SU-DHL-6 (cell line): Measurements from ENCODE around the gene DPF1.
A peak's percentile ranks its signal among the peaks of the same experiment; 100 is the strongest.
"Not testable (repeated sequence)": the region's sequence is repeated elsewhere in the genome, so short reads cannot be mapped to it uniquely, and the experiment has no call there.

ENCODE experiments used
- H2AFZ ChIP-seq: fragments of 200-600 bp; sonication (generic); 2 replicates; pipeline ENCODE4 v1.6.1; 2014; ENCODE audit warnings: low read depth, mild to moderate bottlenecking, moderate library complexity, mixed read lengths, antibody characterized with exemption, low read length; ENCODE audit not compliant: severe bottlenecking
- H3F3A ChIP-seq: fragments of 200-600 bp; shearing (Covaris generic); 2 replicates; pipeline ENCODE4 v1.6.0; 2016; ENCODE audit warnings: antibody characterized with exemption, mild to moderate bottlenecking; ENCODE audit not compliant: insufficient read depth
- H3K27ac ChIP-seq: fragments of 200-600 bp; sonication (generic); 2 replicates; pipeline ENCODE4 v1.5.1; 2016; ENCODE audit warnings: low read depth, mild to moderate bottlenecking, low read length, moderate library complexity, mixed read lengths
- H3K27me3 ChIP-seq: fragments of 200-600 bp; sonication (generic), shearing (Covaris generic); 2 replicates; pipeline ENCODE4 v1.6.0; 2014; ENCODE audit warnings: mild to moderate bottlenecking, low read length
- H3K36me3 ChIP-seq: fragments of 200-600 bp; sonication (generic); 2 replicates; pipeline ENCODE4 v1.6.1; 2014; ENCODE audit warnings: mild to moderate bottlenecking, low read length, mixed read lengths
- H3K4me2 ChIP-seq: fragments of 300-600, 200-600 bp; shearing (Covaris generic), sonication (generic); 2 replicates; pipeline ENCODE4 v1.6.0; 2014; ENCODE audit warnings: low read length, low read depth, mild to moderate bottlenecking; ENCODE audit not compliant: poor library complexity, severe bottlenecking
- H3K4me3 ChIP-seq: fragments of 200-600 bp; sonication (generic); 2 replicates; pipeline ENCODE4 v1.5.1; 2014; ENCODE audit warnings: antibody characterized with exemption, low read length, mild to moderate bottlenecking, mixed read lengths; ENCODE audit not compliant: insufficient read depth, poor library complexity, severe bottlenecking
- H3K79me2 ChIP-seq: fragments of 200-600 bp; sonication (generic); 2 replicates; pipeline ENCODE4 v1.6.1; 2014; ENCODE audit warnings: mild to moderate bottlenecking, low read length, moderate library complexity; ENCODE audit not compliant: insufficient read depth
- H3K9ac ChIP-seq: fragments of 200-600 bp; sonication (generic); 2 replicates; pipeline ENCODE4 v1.7.0; 2014; ENCODE audit warnings: mild to moderate bottlenecking, low read length
- H3K9me2 ChIP-seq: fragments of 200-600 bp; sonication (generic); replicated peaks from 2 replicates; pipeline ENCODE4 v1.6.1; 2014; ENCODE audit warnings: low read length; ENCODE audit not compliant: insufficient read depth
- H3K9me3 ChIP-seq: fragments of 200-600 bp; sonication (generic); 2 replicates; pipeline ENCODE4 v1.6.1; 2014; ENCODE audit warnings: low read length, mixed read lengths; ENCODE audit not compliant: insufficient read depth
- H4K20me1 ChIP-seq: fragments of 200-600 bp; sonication (generic); 2 replicates; pipeline ENCODE4 v1.6.1; 2014; ENCODE audit warnings: low read depth, mild to moderate bottlenecking, antibody characterized with exemption, low read length, moderate library complexity, mixed read lengths
- CTCF ChIP-seq: fragments of 200-600 bp; sonication (generic); IDR thresholded peaks from one replicate; pipeline ENCODE4 v1.5.1; 2017; ENCODE audit warnings: antibody characterized with exemption, mild to moderate bottlenecking, low read length, moderate library complexity; ENCODE audit not compliant: insufficient read depth, poor library complexity, severe bottlenecking
- EZH2phosphoT487 ChIP-seq: fragments of 200-600 bp; sonication (generic), shearing (Covaris generic); conservative IDR thresholded peaks from 2 replicates; pipeline ENCODE4 v1.6.1; 2018; ENCODE audit warnings: mild to moderate bottlenecking, antibody characterized with exemption, low read length, moderate library complexity, mixed read lengths

Gene DPF1

GRCh38 chr19:38263689-38264485 lies 39.9 kb upstream of the DPF1 start:
- Histone ChIP-seq H3K36me3 (no peaks in the 10 kb centered on the region), H3K9ac (peak overlapping the region; percentile 60), H3K9me2 (no peaks in the 10 kb centered on the region), H3K9me3 (no peaks in the 10 kb centered on the region), H3K4me2 (peak overlapping the region; percentile 87), H4K20me1 (no peaks in the 10 kb centered on the region), H3F3A (peaks cover 14% of the 10 kb centered on the region), H3K27me3 (no peaks in the 10 kb centered on the region), H3K4me3 (peak overlapping the region; percentile 65), H3K27ac (no peak overlapping the region), H3K79me2 (no peaks in the 10 kb centered on the region), H2AFZ (peak overlapping the region; percentile 98)
- TF ChIP-seq CTCF = no peak
- TF ChIP-seq EZH2phosphoT487 = no peak

DNA sequence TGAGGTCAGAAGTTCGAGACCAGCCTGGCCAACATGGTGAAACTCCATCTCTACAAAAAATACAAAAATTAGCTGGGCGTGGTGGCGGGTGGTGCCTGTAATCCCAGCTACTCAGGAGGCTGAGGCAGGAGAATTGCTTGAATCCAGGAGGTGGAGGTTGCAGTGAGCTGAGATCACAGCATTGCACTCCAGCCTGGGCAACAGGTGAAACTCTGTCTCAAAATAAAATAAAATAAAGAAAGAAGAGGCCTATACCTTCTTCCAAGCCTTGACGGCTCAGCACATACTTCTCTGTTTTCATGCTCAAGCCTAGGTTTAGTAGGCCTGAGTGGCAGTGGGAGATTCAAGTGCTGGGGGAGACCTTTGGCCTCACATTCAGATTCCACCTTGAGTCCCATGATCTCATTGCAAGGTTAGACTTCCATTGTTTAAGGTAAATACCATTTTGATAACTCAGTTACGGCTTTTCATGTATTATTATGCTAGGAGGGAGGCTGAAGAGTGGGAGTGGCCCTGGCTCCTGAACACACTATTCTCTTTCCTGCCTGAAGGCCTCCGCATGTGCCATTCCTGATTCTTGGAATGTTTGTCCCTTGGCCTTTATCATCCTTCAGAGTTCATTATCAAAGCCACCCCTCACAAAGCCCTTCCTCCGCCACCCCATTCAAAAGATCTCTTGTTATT lies 38.7 kb upstream of the DPF1 start:
- Histone ChIP-seq H4K20me1 (no peaks in the 10 kb centered on the region), H3K27ac (no peak overlapping the region), H3K79me2 (no peaks in the 10 kb centered on the region), H3K36me3 (no peaks in the 10 kb centered on the region), H3K9me3 (no peaks in the 10 kb centered on the region), H3K9me2 (no peaks in the 10 kb centered on the region), H3K4me2 (no peak overlapping the region), H3K4me3 (no peak overlapping the region), H3F3A (peaks cover 14% of the 10 kb centered on the region), H3K27me3 (no peaks in the 10 kb centered on the region), H3K9ac (no peak overlapping the region), H2AFZ (no peak overlapping the region)
- TF ChIP-seq CTCF = no peak
- TF ChIP-seq EZH2phosphoT487 = no peak

GRCh38 chr19:38261942-38262341 lies 37.9 kb upstream of the DPF1 start:
- H3K4me2 ChIP-seq, H3K9me2 ChIP-seq, H3K79me2 ChIP-seq, H4K20me1 ChIP-seq, H3K9ac ChIP-seq, H3K27me3 ChIP-seq, H2AFZ ChIP-seq, H3K9me3 ChIP-seq, H3K27ac ChIP-seq, H3K36me3 ChIP-seq, H3K4me3 ChIP-seq: not testable (repeated sequence)
- H3F3A ChIP-seq = peaks cover 14% of the 10 kb centered on the region
